ENCODE measurements around the gene ADRB1. TPM values are rescaled to one million over a fixed set of nuclear protein-coding genes. Genes with fewer than 3 reads are reported as not detected.

Gene ADRB1
- total RNA-seq, 4 donors from 2014 or later = 0.18 to 1.1 (median 0.27) TPM; not detected in 1

DNA sequence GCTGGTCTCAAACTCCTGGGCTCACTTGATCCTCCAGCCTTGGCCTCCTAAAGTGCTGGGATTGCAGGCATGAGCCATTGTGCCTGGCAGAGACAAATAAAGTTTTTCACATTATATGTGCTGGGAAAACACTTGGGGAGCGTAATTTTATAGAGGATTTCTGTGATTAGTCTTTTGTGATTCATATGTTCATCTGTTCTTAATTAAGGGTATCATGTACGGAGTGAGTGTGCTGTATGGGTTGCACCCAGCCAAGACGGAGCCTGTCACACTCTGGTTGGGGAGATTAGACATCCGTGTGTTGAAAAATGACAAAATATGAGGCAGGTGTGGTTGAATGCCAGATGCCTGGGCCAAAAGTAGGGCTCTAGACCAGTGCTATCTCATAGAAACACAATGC lies 10.3 kb downstream of the ADRB1 start:
- intact Hi-C loops (cut with DNase I) = no loop called here

DNA sequence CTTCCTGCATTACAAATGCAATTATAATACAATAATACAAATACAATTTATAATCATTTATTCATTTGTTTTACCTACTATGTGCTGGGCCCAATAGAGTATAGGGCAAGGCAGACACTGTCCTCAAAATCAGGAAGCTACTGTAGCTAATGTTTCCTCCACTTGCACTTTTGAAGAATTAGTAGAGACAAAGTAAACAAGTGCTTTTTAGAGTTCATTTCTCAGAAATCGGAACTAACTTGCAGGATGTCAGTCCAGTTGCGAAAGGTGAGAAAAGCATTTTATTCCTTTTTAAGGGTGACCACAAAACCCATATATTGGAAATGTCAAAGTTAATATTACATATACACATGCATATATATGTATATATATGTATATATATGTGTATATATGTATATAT lies 14.2 kb downstream of the ADRB1 start:
- TF ChIP-seq, protein P1, sequence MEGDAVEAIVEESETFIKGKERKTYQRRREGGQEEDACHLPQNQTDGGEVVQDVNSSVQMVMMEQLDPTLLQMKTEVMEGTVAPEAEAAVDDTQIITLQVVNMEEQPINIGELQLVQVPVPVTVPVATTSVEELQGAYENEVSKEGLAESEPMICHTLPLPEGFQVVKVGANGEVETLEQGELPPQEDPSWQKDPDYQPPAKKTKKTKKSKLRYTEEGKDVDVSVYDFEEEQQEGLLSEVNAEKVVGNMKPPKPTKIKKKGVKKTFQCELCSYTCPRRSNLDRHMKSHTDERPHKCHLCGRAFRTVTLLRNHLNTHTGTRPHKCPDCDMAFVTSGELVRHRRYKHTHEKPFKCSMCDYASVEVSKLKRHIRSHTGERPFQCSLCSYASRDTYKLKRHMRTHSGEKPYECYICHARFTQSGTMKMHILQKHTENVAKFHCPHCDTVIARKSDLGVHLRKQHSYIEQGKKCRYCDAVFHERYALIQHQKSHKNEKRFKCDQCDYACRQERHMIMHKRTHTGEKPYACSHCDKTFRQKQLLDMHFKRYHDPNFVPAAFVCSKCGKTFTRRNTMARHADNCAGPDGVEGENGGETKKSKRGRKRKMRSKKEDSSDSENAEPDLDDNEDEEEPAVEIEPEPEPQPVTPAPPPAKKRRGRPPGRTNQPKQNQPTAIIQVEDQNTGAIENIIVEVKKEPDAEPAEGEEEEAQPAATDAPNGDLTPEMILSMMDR (IDR thresholded peaks at IDR 0.05) = no peak
- no peak for TF ChIP-seq POLR2A (IDR thresholded peaks at IDR 0.05)
- H3K27ac ChIP-seq = no peak overlapping the region
- H3K4me3 ChIP-seq = no peak overlapping the region
- H3K9me3 ChIP-seq = no peaks in the 10 kb centered on the region
- DNase-seq = no peak
- peaks cover 0 to 26% (median 0%) of the 10 kb centered on the region in 4 donors for H3K27me3 ChIP-seq
- H3K36me3 ChIP-seq = no peaks in the 10 kb centered on the region
- peaks cover 4 to 35% (median 12%) of the 10 kb centered on the region in 3 donors for H3K4me1 ChIP-seq
- WGBS, 2 donors = 72 to 88% methylated on average over 2 of the region's 2 CpGs
- intact Hi-C loops (cut with DNase I) = no loop called here

More for the DNA sequence above, 10.3 kb downstream of the ADRB1 start:
- TF ChIP-seq, protein P1 (IDR thresholded peaks at IDR 0.05) = no peak
- TF ChIP-seq POLR2A (IDR thresholded peaks at IDR 0.05) = no peak
- Histone ChIP-seq H3K36me3 (no peaks in the 10 kb centered on the region), H3K9me3 (no peaks in the 10 kb centered on the region), H3K27me3 (peaks cover 0 to 51% (median 0%) of the 10 kb centered on the region in 4 donors), H3K4me1 (peaks cover 0 to 12% (median 6%) of the 10 kb centered on the region in 3 donors), H3K4me3 (no peak overlapping the region), H3K27ac (no peak overlapping the region)
- 55 to 59% methylated on average over 4 of the region's 4 CpGs for WGBS, 2 donors
- no peak for DNase-seq

DNA sequence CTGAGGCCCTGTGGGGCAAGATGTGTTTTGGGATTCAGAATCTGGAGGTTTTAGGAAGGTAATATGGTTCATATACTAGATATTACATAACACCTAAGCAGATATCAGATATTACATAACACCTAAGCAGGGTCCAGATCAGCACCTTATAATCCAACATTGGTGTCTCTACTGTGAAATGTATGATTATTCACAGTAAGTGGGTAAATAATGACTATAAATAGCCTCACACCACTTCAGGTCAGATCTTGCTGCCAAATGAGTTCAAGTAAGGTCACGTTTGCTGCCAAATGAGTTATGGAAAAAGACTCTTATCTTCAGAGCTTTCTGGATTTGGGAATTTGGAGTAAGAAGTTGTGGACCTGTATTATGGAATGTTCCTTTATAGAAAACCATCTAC lies 14.6 kb downstream of the ADRB1 start:
- WGBS, 2 donors = 31 to 50% methylated on average over 1 of the region's 1 CpG
- H3K36me3 ChIP-seq = no peaks in the 10 kb centered on the region
- intact Hi-C loops (cut with DNase I) = no loop called here
- TF ChIP-seq, protein P1 (IDR thresholded peaks at IDR 0.05) = no peak
- no peak for TF ChIP-seq POLR2A (IDR thresholded peaks at IDR 0.05)
- H3K27ac ChIP-seq = no peak overlapping the region
- peaks cover 4 to 35% (median 12%) of the 10 kb centered on the region in 3 donors for H3K4me1 ChIP-seq
- DNase-seq = no peak
- H3K4me3 ChIP-seq = no peak overlapping the region
- peaks cover 0 to 27% (median 0%) of the 10 kb centered on the region in 4 donors for H3K27me3 ChIP-seq
- H3K9me3 ChIP-seq = no peaks in the 10 kb centered on the region

DNA sequence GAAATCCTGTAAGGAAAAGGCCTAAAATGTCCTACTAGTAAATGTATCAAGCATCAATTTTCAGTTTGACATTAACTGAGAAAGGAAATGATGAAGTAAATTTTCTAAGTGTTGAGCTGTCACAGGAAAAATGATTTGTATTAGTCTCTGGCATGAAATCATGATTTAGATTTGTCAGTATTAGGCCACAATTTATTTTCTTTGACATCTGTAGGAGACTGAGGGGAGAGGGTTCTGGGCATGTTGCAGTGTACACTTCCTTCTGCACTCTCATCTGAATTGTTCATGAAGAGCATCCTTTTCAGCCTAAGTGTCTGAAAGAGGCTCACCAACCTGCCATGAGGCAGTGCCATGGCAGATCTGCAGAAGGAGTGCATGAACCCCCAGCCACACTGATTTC lies 15.9 kb downstream of the ADRB1 start:
- H3K9me3 ChIP-seq = no peaks in the 10 kb centered on the region
- intact Hi-C loops (cut with DNase I) = no loop called here

DNA sequence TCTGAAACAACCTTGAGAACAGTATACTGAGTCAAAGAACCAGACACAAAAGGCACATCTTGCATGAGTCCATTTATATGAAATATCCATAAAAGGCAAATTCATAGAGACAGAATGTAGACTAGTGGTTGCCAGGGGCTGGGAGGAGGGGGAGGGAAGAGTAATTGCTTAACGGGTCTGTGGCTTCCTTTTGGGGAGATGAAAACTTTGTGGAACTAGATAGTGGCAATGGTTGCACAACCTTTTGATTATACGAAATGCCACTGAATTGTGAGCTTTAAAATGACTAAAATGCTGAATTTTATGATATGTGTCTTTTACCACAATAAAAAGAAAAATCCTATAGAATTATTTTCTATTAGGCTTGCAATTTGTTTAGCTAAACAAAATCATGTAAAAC lies 16.8 kb downstream of the ADRB1 start:
- Histone ChIP-seq H3K9me3 (no peaks in the 10 kb centered on the region), H3K27me3 (peaks cover 0 to 27% (median 0%) of the 10 kb centered on the region in 4 donors), H3K4me3 (no peak overlapping the region), H3K36me3 (no peaks in the 10 kb centered on the region), H3K27ac (no peak overlapping the region), H3K4me1 (peaks cover 4 to 43% (median 15%) of the 10 kb centered on the region in 3 donors)
- TF ChIP-seq POLR2A (IDR thresholded peaks at IDR 0.05) = no peak
- TF ChIP-seq, protein P1 (IDR thresholded peaks at IDR 0.05) = no peak
- DNase-seq = no peak
- WGBS, 2 donors = 46 to 53% methylated on average over 2 of the region's 2 CpGs
- intact Hi-C loops (cut with DNase I) = no loop called here

More for the DNA sequence above, 15.9 kb downstream of the ADRB1 start:
- Histone ChIP-seq H3K27me3 (peaks cover 0 to 32% (median 0%) of the 10 kb centered on the region in 4 donors), H3K27ac (no peak overlapping the region), H3K4me1 (peaks cover 4 to 42% (median 15%) of the 10 kb centered on the region in 3 donors), H3K36me3 (no peaks in the 10 kb centered on the region), H3K4me3 (no peak overlapping the region)
- no peak for DNase-seq
- TF ChIP-seq POLR2A (IDR thresholded peaks at IDR 0.05) = no peak
- TF ChIP-seq, protein P1 (IDR thresholded peaks at IDR 0.05) = no peak
